ENCODE data around the gene ANKRD44.

ANKRD44 gene

DNA sequence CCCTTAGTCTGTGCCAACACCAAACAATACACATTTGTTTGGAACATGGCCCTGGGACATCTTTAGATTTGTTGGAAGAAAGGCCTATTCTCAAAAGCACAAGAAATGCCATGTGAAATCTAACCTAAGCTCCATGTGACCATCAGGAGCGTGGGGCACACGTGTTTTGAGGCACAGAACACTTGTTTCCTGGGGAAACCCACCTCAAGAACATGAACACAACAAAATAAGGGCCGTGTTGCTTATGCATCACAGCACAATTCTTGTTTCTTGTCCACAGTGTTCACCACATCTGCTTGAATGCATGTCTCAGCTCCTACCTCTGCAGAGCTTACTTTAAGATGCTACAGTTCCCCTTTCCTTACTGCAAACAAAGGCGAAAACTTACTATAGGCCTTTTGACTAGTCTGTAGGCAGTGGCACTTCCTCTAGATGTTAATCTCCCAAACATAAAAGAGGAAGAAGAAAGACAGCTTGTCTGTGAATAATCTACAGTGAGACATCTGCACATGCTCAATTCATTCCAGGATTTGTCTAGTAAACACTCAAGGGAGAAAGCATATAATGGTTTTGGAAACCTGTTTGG lies 165.0 kb downstream of the ANKRD44 start:
- CTCF ChIA-PET: interaction anchor here (1.3 to 1.4 kb wide), 2 partner anchors 22 to 32 kb away, joined by 6 to 9 read pairs; no protein-coding TSS in a partner anchor
- DNase-seq: no peak
- H3K27me3 Mint-ChIP-seq: no peaks in the 10 kb centered on the region
- peaks cover 2% of the 10 kb centered on the region for H3K9me3 Mint-ChIP-seq
- peaks cover 38% of the 10 kb centered on the region for H3K36me3 Mint-ChIP-seq
- peaks cover 72% of the 10 kb centered on the region for H3K4me1 Mint-ChIP-seq
- H3K27ac Mint-ChIP-seq: peak overlapping the region; percentile 92
- no peak overlapping the region for H3K4me3 Mint-ChIP-seq

- Mint-ChIP-seq H3K9me3 (peaks cover 2% of the 10 kb centered on the region), H3K36me3 (peaks cover 39% of the 10 kb centered on the region), H3K4me3 (no peak overlapping the region), H3K27me3 (no peaks in the 10 kb centered on the region), H3K4me1 (peaks cover 76% of the 10 kb centered on the region), H3K27ac (no peak overlapping the region)
- CTCF ChIA-PET: interaction anchor here (0.8 kb wide), 1 partner anchor 24 kb away, joined by 3 read pairs; no protein-coding TSS in a partner anchor
- no peak for DNase-seq
Measured at GRCh38 chr2:197144183-197144582, 166.4 kb downstream of the ANKRD44 start.

GRCh38 chr2:197141702-197142473 lies 168.7 kb downstream of the ANKRD44 start:
- Mint-ChIP-seq H3K36me3 (peaks cover 50% of the 10 kb centered on the region), H3K4me1 (peaks cover 78% of the 10 kb centered on the region), H3K4me3 (no peak overlapping the region), H3K27me3 (no peaks in the 10 kb centered on the region), H3K27ac (peak overlapping the region; percentile 78), H3K9me3 (peaks cover 2% of the 10 kb centered on the region)
- DNase-seq: no peak
- CTCF ChIA-PET: interaction anchor here (0.8 to 1.5 kb wide), 4 partner anchors 11 to 31 kb away, joined by 3 to 9 read pairs (median 4); no protein-coding TSS in a partner anchor

- DNase-seq: no peak
- Mint-ChIP-seq H3K27ac (peak overlapping the region; percentile 70), H3K27me3 (no peaks in the 10 kb centered on the region), H3K36me3 (peaks cover 59% of the 10 kb centered on the region), H3K4me3 (no peak overlapping the region), H3K4me1 (peaks cover 72% of the 10 kb centered on the region), H3K9me3 (peaks cover 2% of the 10 kb centered on the region)
- CTCF ChIA-PET: interaction anchor here (1.5 kb wide), 1 partner anchor 26 kb away, joined by 5 read pairs; no protein-coding TSS in a partner anchor
Measured at GRCh38 chr2:197140045-197140444, 170.5 kb downstream of the ANKRD44 start.

- H3K4me3 Mint-ChIP-seq: no peak overlapping the region
- no peak for DNase-seq
- no peaks in the 10 kb centered on the region for H3K9me3 Mint-ChIP-seq
- no peaks in the 10 kb centered on the region for H3K27me3 Mint-ChIP-seq
- peaks cover 63% of the 10 kb centered on the region for H3K36me3 Mint-ChIP-seq
- CTCF ChIA-PET: no interaction called here
- H3K4me1 Mint-ChIP-seq: peaks cover 71% of the 10 kb centered on the region
- H3K27ac Mint-ChIP-seq: no peak overlapping the region
Measured at GRCh38 chr2:197138506-197138905, 172.1 kb downstream of the ANKRD44 start.

GRCh38 chr2:197137826-197138477 lies 172.6 kb downstream of the ANKRD44 start:
- H3K27me3 Mint-ChIP-seq: no peaks in the 10 kb centered on the region
- no peaks in the 10 kb centered on the region for H3K9me3 Mint-ChIP-seq
- H3K4me1 Mint-ChIP-seq: peaks cover 77% of the 10 kb centered on the region
- CTCF ChIA-PET: interaction anchor here (1.2 kb wide), 2 partner anchors 24 to 31 kb away, joined by 7 read pairs; no protein-coding TSS in a partner anchor
- peaks cover 65% of the 10 kb centered on the region for H3K36me3 Mint-ChIP-seq
- no peak for DNase-seq
- peak overlapping the region; percentile 66 for H3K27ac Mint-ChIP-seq
- no peak overlapping the region for H3K4me3 Mint-ChIP-seq

DNA sequence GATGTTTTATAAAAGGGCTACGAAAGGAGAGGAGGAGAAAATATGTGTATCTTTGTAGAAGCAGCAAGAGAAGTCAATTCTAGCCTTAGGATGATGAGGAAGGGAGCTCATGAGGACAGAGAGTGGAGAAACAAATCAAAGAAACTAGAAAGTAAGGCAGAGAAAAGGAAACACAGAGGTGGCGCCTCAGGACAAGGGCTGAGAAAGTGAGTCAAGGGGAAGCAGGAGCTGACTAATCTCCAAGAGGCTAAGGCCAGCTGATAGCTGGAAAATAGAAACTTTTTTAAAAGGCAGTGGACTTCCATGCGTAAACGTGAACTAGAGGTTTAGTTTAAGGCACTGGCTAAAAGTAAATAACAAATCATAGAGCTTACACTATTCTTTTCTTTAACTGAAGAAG lies 173.3 kb downstream of the ANKRD44 start:
- H3K27me3 Mint-ChIP-seq: no peaks in the 10 kb centered on the region
- no peak overlapping the region for H3K4me3 Mint-ChIP-seq
- peaks cover 80% of the 10 kb centered on the region for H3K4me1 Mint-ChIP-seq
- H3K36me3 Mint-ChIP-seq: peaks cover 66% of the 10 kb centered on the region
- no peaks in the 10 kb centered on the region for H3K9me3 Mint-ChIP-seq
- DNase-seq: no peak
- H3K27ac Mint-ChIP-seq: peak overlapping the region; percentile 55
- CTCF ChIA-PET: interaction anchor here (0.5 to 1.2 kb wide), 3 partner anchors 24 to 241 kb away, joined by 3 to 7 read pairs (median 7); no protein-coding TSS in a partner anchor

DNA sequence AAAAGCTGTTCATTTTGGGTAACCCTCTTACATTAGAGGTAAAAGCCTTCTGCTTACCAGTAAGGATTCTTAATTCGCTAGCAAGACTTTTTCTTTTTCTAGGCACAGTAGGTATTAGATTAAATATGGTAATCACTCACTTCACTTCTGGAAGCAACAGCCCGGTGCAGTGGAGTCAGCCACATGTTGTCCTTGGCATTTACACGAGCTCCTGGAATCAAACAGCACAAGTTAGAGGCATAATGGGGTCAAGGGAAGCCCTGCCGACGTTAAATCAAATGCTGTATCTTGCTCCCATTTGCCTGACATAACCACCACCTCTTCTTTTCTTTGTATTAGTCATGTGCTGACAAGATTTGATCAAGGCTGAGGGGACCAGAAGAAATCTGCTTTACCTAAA lies 174.1 kb downstream of the ANKRD44 start:
- CTCF ChIA-PET: interaction anchor here (1.2 kb wide), 1 partner anchor 23 kb away, joined by 7 read pairs; no protein-coding TSS in a partner anchor
- H3K4me1 Mint-ChIP-seq: peaks cover 80% of the 10 kb centered on the region
- DNase-seq: no peak
- no peak overlapping the region for H3K4me3 Mint-ChIP-seq
- H3K27me3 Mint-ChIP-seq: no peaks in the 10 kb centered on the region
- H3K27ac Mint-ChIP-seq: peak overlapping the region; percentile 2
- no peaks in the 10 kb centered on the region for H3K9me3 Mint-ChIP-seq
- H3K36me3 Mint-ChIP-seq: peaks cover 66% of the 10 kb centered on the region

GRCh38 chr2:197135806-197136205 lies 174.8 kb downstream of the ANKRD44 start:
- CTCF ChIA-PET: interaction anchor here (2.0 to 4.3 kb wide), 2 partner anchors 22 to 55 kb away, joined by 7 to 22 read pairs; no protein-coding TSS in a partner anchor
- no peaks in the 10 kb centered on the region for H3K9me3 Mint-ChIP-seq
- DNase-seq: no peak
- H3K27me3 Mint-ChIP-seq: no peaks in the 10 kb centered on the region
- H3K4me3 Mint-ChIP-seq: no peak overlapping the region
- H3K4me1 Mint-ChIP-seq: peaks cover 78% of the 10 kb centered on the region
- no peak overlapping the region for H3K27ac Mint-ChIP-seq
- peaks cover 68% of the 10 kb centered on the region for H3K36me3 Mint-ChIP-seq

DNA sequence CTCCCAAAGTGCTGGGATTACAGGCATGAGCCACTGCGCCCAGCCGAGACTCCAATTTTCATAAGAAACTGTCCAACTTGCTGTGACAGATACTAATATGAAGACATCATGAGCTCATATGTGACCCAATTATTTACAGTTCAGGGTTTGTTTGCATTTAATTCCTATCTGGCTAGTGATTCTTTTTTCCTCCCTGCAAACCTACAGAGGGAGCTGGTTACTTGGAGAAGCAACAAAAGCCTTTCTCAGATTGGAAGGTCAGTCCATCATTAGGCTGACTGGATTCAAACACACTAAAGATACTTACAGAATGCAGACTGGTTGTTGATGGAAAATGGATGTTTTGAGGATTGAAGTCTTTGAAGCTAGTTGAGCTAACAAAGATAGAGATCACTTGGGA lies 176.4 kb downstream of the ANKRD44 start:
- CTCF ChIA-PET: interaction anchor here (2.0 to 4.3 kb wide), 2 partner anchors 20 to 56 kb away, joined by 7 to 22 read pairs; no protein-coding TSS in a partner anchor
- Mint-ChIP-seq H3K36me3 (peaks cover 65% of the 10 kb centered on the region), H3K9me3 (no peaks in the 10 kb centered on the region), H3K27ac (no peak overlapping the region), H3K4me1 (peaks cover 80% of the 10 kb centered on the region), H3K4me3 (no peak overlapping the region), H3K27me3 (no peaks in the 10 kb centered on the region)
- DNase-seq: no peak

DNA sequence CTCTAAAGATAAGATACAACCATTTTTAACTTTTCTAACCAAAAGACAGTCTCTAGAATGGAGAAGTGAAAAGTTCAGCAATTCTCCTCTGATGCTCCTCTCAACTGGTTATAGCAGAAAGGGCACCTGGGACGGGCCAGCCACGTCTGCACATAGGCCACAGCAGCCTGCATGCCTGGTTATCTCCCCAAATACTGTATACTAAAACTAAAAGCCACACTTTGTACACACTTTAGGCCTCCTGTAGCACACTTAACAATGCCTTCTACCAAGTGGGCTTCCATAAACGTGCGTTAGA lies 179.1 kb downstream of the ANKRD44 start:
- Mint-ChIP-seq H3K4me3 (no peak overlapping the region), H3K9me3 (peaks cover 9% of the 10 kb centered on the region), H3K27ac (peak overlapping the region; percentile 78), H3K36me3 (peaks cover 68% of the 10 kb centered on the region), H3K27me3 (no peaks in the 10 kb centered on the region), H3K4me1 (peaks cover 74% of the 10 kb centered on the region)
- CTCF ChIA-PET: interaction anchor here (0.8 to 4.3 kb wide), 2 partner anchors 18 to 37 kb away, joined by 5 to 22 read pairs; no protein-coding TSS in a partner anchor
- DNase-seq: no peak

DNA sequence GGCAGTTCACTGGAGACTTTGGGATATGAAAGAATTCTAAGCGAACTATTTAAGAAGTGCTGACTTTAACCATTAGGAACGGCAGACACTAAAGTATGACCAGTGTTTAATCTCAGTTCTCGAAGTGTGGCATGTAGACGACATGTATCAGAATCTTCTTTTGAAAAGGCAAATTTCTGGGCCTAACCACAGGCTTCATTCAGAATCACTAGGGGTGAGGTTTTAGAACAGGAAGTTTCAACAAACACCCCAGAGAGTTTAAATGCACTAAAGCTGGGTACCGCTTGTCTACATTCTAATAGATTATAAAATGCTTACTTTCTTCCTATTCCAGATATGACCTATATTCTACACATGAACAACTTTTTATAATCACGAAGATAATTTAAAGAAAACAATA lies 180.3 kb downstream of the ANKRD44 start:
- CTCF ChIA-PET: no interaction called here
- Mint-ChIP-seq H3K4me3 (no peak overlapping the region), H3K9me3 (peaks cover 9% of the 10 kb centered on the region), H3K36me3 (peaks cover 67% of the 10 kb centered on the region), H3K27me3 (no peaks in the 10 kb centered on the region), H3K27ac (peak overlapping the region; percentile 70), H3K4me1 (peaks cover 67% of the 10 kb centered on the region)
- no peak for DNase-seq

DNA sequence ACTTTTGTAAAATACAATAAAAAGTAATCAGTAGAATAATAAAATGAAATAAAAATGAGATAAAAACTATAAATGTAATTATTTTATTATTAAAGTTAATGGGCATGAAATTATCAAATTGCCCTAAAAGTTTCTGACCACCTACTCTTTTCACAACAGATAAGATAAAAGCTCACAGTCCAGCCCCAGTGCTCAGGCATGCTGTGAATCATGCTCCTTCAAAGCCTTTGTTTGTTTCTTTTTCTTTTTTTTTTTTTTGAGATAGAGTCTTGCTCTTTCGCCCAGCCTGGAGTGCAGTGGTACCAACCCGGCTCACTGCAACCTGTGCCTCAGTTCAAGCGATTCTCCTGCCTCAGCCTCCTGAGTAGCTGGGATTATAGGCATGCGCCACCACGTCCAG lies 181.7 kb downstream of the ANKRD44 start:
- Mint-ChIP-seq H3K4me3 (no peak overlapping the region), H3K9me3 (peaks cover 9% of the 10 kb centered on the region), H3K4me1 (peaks cover 62% of the 10 kb centered on the region), H3K27ac (no peak overlapping the region), H3K36me3 (peaks cover 67% of the 10 kb centered on the region), H3K27me3 (no peaks in the 10 kb centered on the region)
- CTCF ChIA-PET: interaction anchor here (1.5 kb wide), 1 partner anchor 14 kb away, joined by 3 read pairs; no protein-coding TSS in a partner anchor
- DNase-seq: no peak

DNA sequence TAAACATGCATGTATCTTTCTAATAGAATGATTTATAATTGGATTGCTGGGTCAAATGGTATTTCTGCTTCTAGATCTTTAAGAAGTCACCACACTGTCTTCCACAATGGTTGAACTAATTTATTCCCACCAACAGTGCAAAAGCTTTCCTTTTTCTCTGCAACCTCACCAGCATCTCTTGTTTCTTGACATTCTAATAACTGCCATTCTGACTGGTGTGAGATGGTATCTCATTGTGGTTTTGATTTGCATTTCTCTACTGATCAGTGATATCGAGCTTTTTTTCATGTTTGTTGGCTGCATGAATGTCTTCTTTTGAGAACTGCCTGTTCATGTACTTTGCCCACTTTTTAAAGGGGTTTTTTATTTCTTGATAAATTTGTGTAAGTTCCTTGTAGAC lies 182.5 kb downstream of the ANKRD44 start:
- no peaks in the 10 kb centered on the region for H3K27me3 Mint-ChIP-seq
- no peak for DNase-seq
- H3K36me3 Mint-ChIP-seq: peaks cover 66% of the 10 kb centered on the region
- H3K4me3 Mint-ChIP-seq: no peak overlapping the region
- H3K9me3 Mint-ChIP-seq: peaks cover 9% of the 10 kb centered on the region
- peak overlapping the region; percentile 45 for H3K27ac Mint-ChIP-seq
- peaks cover 57% of the 10 kb centered on the region for H3K4me1 Mint-ChIP-seq
- CTCF ChIA-PET: interaction anchor here (1.5 to 1.8 kb wide), 2 partner anchors 13 to 15 kb away, joined by 3 to 10 read pairs; no protein-coding TSS in a partner anchor

All from activated naive CD4-positive, alpha-beta T cell treated with anti-CD3 and anti-CD28 coated beads, Interleukin-2, amount 10 ng/mL, durations not matched to agents 7 days and 5 days (primary cell).